HK-2 (cell line): ENCODE data around the gene DNAAF1.

Source experiments
- DNase-seq: peaks from one replicate; pipeline ENCODE4 v3.0.0-alpha.2; 2018; ENCODE audit not compliant: unreplicated experiment

The DNAAF1 gene

GRCh38 chr16:84124257-84125073, 20.6 kb upstream of the DNAAF1 start:
- no peak for DNase-seq

- no peak for DNase-seq
These were observed 14.0 kb upstream of the DNAAF1 start for GRCh38 chr16:84131117-84131516.

GRCh38 chr16:84132527-84133285, 12.4 kb upstream of the DNAAF1 start:
- no peak for DNase-seq

GRCh38 chr16:84136331-84137125, 8.6 kb upstream of the DNAAF1 start:
- no peak for DNase-seq

- DNase-seq = no peak
These were observed 7.8 kb upstream of the DNAAF1 start for GRCh38 chr16:84137287-84137686.

- DNase-seq = no peak
These were observed 7.2 kb upstream of the DNAAF1 start for GRCh38 chr16:84137769-84138357.

GRCh38 chr16:84138500-84138823, 6.6 kb upstream of the DNAAF1 start:
- DNase-seq = no peak

- DNase-seq = no peak
These were observed 6.1 kb upstream of the DNAAF1 start for GRCh38 chr16:84138824-84139627.

GRCh38 chr16:84139628-84140258, 5.4 kb upstream of the DNAAF1 start:
- no peak for DNase-seq

GRCh38 chr16:84141143-84141670, 3.9 kb upstream of the DNAAF1 start:
- no peak for DNase-seq

GRCh38 chr16:84143081-84143480, 2.0 kb upstream of the DNAAF1 start:
- no peak for DNase-seq

- DNase-seq = no peak
These were observed 1.3 kb upstream of the DNAAF1 start for GRCh38 chr16:84143784-84144199.

- DNase-seq = peak; percentile 37
These were observed 774 bp upstream of the DNAAF1 start for GRCh38 chr16:84144209-84144858.

- no peak for DNase-seq
These were observed 5.8 kb downstream of the DNAAF1 start for GRCh38 chr16:84150926-84151325.

- no peak for DNase-seq
These were observed 8.6 kb downstream of the DNAAF1 start for GRCh38 chr16:84153660-84154214.

- no peak for DNase-seq
These were observed 10.1 kb downstream of the DNAAF1 start for GRCh38 chr16:84155226-84155625.

GRCh38 chr16:84155771-84156170, 10.7 kb downstream of the DNAAF1 start:
- DNase-seq = no peak

- DNase-seq = peak; percentile 57
These were observed 11.3 kb downstream of the DNAAF1 start for GRCh38 chr16:84156342-84156784.

- no peak for DNase-seq
These were observed 13.9 kb downstream of the DNAAF1 start for GRCh38 chr16:84159007-84159406.

GRCh38 chr16:84159800-84160199, 14.7 kb downstream of the DNAAF1 start:
- no peak for DNase-seq
